ENCODE measurements around the gene KCNIP1.

Gene KCNIP1

GRCh38 chr5:170785416-170785815, 281.6 kb downstream of the KCNIP1 start:
- no peaks in the 10 kb centered on the region for H3K27me3 ChIP-seq (ENCODE audit: control insufficient read depth, insufficient read depth, low read length)
- no peaks in the 10 kb centered on the region for H3K36me3 ChIP-seq (ENCODE audit: control insufficient read depth, insufficient read depth, low read length)
- no peaks in the 10 kb centered on the region for H3K9me3 ChIP-seq (ENCODE audit: control insufficient read depth, low read length)
- H3K4me1 ChIP-seq (ENCODE audit: control insufficient read depth, insufficient read depth, low read length) = peaks cover 27% of the 10 kb centered on the region
- no peak overlapping the region for H3K4me3 ChIP-seq (ENCODE audit: low read length)
- H3K9ac ChIP-seq (ENCODE audit: low read length) = no peak overlapping the region
